Fibroblast of lung (primary cell): Measurements from ENCODE around the gene PCCB. TPM values are rescaled to one million over a fixed set of nuclear protein-coding genes. Genes with fewer than 3 reads are reported as not detected.

Experiments used
- DNase-seq, 2 donors: peaks; one replicate each; pipeline versions ENCODE4 v3.0.0 to v3.0.0-alpha.2; 2010; ENCODE audit warnings: low read depth in 2 of 2
- H2AFZ ChIP-seq: 2 replicates; pipeline ENCODE4 v1.5.1; 2012; ENCODE audit warnings: low read length, control low read depth, inconsistent platforms
- H3K27ac ChIP-seq: 2 replicates; pipeline ENCODE4 v1.5.1; 2011; ENCODE audit warnings: low read length, control low read depth; ENCODE audit not compliant: insufficient read depth
- H3K27me3 ChIP-seq: 2 replicates; pipeline ENCODE4 v1.5.1; 2011; ENCODE audit warnings: mild to moderate bottlenecking, low read length; ENCODE audit not compliant: control insufficient read depth, insufficient read depth
- H3K36me3 ChIP-seq: 2 replicates; pipeline ENCODE4 v1.5.1; 2011; ENCODE audit warnings: low read length; ENCODE audit not compliant: control insufficient read depth, insufficient read depth
- H3K4me1 ChIP-seq: 2 replicates; pipeline ENCODE4 v1.5.1; 2011; ENCODE audit warnings: low read length; ENCODE audit not compliant: control insufficient read depth, insufficient read depth; ENCODE audit errors: extremely low read depth
- H3K4me2 ChIP-seq: 2 replicates; pipeline ENCODE4 v1.5.1; 2011; ENCODE audit warnings: low read length, control low read depth; ENCODE audit not compliant: insufficient read depth; ENCODE audit errors: extremely low read depth
- H3K4me3 ChIP-seq, 4 experiments: fragments of 200-600 bp in 1 of 4; sonication (generic) in 1 of 4; replicated peaks in 1 of 4; 2 replicates each; pipeline ENCODE4 v1.5.1; 2011 to 2016; ENCODE audit warnings: low read length in 4 of 4, low read depth in 3 of 4, mild to moderate bottlenecking in 3 of 4, control low read depth in 2 of 4, inconsistent platforms in 1 of 4, mixed read lengths in 1 of 4; ENCODE audit not compliant: insufficient read depth in 1 of 4; ENCODE audit errors: control extremely low read depth in 1 of 4
- H3K79me2 ChIP-seq: 2 replicates; pipeline ENCODE4 v1.5.1; 2012; ENCODE audit warnings: mild to moderate bottlenecking, low read length, inconsistent platforms; ENCODE audit not compliant: control insufficient read depth, insufficient read depth
- H3K9ac ChIP-seq: 2 replicates; pipeline ENCODE4 v1.5.1; 2011; ENCODE audit warnings: mild to moderate bottlenecking, low read length, control low read depth; ENCODE audit not compliant: insufficient read depth
- H3K9me3 ChIP-seq: 2 replicates; pipeline ENCODE4 v1.5.1; 2012; ENCODE audit warnings: low read depth, low read length; ENCODE audit not compliant: control insufficient read depth, insufficient read depth
- H4K20me1 ChIP-seq: 2 replicates; pipeline ENCODE4 v1.5.1; 2011; ENCODE audit warnings: low read length; ENCODE audit not compliant: control insufficient read depth, insufficient read depth; ENCODE audit errors: extremely low read depth
- EZH2 ChIP-seq: IDR thresholded peaks from 2 replicates; pipeline ENCODE4 v1.5.1; 2012; ENCODE audit warnings: low read length, control low read depth, mild to moderate bottlenecking; ENCODE audit errors: missing control alignments
- polyA plus RNA-seq, 2 donors: library from polyadenylated mRNA; depleted of rRNA in 1 of 2; stranded (reverse) in 1 of 2; unstranded in 1 of 2; fragments of >200 nt; gene quantifications; 2 replicates each; pipeline ENCODE4 v1.2.1, GENCODE V29; 2011 to 2012; ENCODE audit warnings: missing spikeins in 1 of 2
- total RNA-seq: library from RNA; depleted of rRNA; stranded (reverse); fragments of >200 nt; gene quantifications from 2 replicates; pipeline ENCODE4 v1.2.1, GENCODE V29; 2014
- TF ChIP-seq, protein P1 (sequence below), 2 donors: IDR thresholded peaks in 1 of 2; conservative IDR thresholded peaks in 1 of 2; 1 replicate in 1 of 2; 2 replicates in 1 of 2; pipeline ENCODE4 v1.5.1; 2011 to 2012; ENCODE audit warnings: low read length in 2 of 2, control low read depth in 1 of 2, inconsistent platforms in 1 of 2, low read depth in 1 of 2, mild to moderate bottlenecking in 1 of 2

PCCB gene
- total and polyA plus RNA-seq, 2 donors (not counting 1 experiment from before 2014, with no cell fraction given): 56.0 to 81.4 TPM

DNA sequence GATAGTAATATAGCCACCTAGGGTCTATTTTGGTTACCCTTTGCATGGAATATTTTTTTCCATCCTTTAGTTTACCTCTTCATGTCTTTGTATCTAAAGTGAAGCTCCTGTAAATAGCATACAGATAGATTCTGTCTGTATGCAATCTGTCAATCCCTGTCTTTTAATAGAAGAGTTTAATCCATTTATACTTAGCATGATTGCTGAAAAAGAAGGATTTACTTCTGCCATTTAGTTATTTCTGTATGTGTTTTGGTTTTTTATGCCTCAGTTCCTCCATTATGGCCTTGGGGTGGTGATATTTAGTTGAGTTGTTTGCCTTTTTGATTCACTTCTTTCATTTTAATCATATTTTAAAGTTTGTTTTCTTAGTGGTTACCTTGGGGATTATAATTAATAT lies 29.0 kb downstream of the PCCB start:
- Histone ChIP-seq H3K4me1 (no peaks in the 10 kb centered on the region), H3K36me3 (no peaks in the 10 kb centered on the region), H3K27ac (no peak overlapping the region), H3K4me3 (no peak overlapping the region), H3K9me3 (no peaks in the 10 kb centered on the region), H3K79me2 (no peaks in the 10 kb centered on the region), H4K20me1 (no peaks in the 10 kb centered on the region), H2AFZ (no peak overlapping the region), H3K27me3 (no peaks in the 10 kb centered on the region), H3K4me2 (no peak overlapping the region), H3K9ac (no peak overlapping the region)
- DNase-seq: no peak
- TF ChIP-seq, protein P1, sequence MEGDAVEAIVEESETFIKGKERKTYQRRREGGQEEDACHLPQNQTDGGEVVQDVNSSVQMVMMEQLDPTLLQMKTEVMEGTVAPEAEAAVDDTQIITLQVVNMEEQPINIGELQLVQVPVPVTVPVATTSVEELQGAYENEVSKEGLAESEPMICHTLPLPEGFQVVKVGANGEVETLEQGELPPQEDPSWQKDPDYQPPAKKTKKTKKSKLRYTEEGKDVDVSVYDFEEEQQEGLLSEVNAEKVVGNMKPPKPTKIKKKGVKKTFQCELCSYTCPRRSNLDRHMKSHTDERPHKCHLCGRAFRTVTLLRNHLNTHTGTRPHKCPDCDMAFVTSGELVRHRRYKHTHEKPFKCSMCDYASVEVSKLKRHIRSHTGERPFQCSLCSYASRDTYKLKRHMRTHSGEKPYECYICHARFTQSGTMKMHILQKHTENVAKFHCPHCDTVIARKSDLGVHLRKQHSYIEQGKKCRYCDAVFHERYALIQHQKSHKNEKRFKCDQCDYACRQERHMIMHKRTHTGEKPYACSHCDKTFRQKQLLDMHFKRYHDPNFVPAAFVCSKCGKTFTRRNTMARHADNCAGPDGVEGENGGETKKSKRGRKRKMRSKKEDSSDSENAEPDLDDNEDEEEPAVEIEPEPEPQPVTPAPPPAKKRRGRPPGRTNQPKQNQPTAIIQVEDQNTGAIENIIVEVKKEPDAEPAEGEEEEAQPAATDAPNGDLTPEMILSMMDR (conservative IDR thresholded peaks at IDR 0.05 in 1 of 2, IDR thresholded peaks at IDR 0.05 in 1 of 2; ENCODE audit: low read depth in 1 of 2, low read length in 2 of 2): no peak

DNA sequence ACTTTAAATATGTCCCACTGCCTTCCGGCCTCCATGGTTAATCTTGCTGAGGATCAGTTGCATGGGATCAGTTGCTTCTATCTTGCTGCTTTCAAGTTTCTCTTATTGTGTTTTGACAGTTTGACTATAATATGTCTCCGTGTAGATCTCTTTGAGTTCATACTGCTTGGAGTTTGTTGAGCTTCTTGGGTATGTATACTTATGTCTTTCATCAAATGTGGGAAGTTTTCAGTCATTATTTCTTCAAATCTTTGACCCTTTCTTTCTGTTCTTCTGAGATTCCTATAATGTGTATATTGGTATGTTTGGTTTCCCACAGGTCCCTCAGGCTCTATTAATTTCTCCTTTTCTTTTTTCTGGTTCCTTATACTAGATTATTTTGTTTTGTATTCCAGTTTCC lies 30.8 kb downstream of the PCCB start:
- Histone ChIP-seq H2AFZ (no peak overlapping the region), H3K79me2 (no peaks in the 10 kb centered on the region), H3K27ac (no peak overlapping the region), H3K4me1 (no peaks in the 10 kb centered on the region), H3K9me3 (no peaks in the 10 kb centered on the region), H3K36me3 (no peaks in the 10 kb centered on the region), H3K9ac (no peak overlapping the region), H3K4me3 (no peak overlapping the region), H3K27me3 (no peaks in the 10 kb centered on the region), H4K20me1 (no peaks in the 10 kb centered on the region), H3K4me2 (no peak overlapping the region)
- TF ChIP-seq EZH2: no peak
- TF ChIP-seq, protein P1 (conservative IDR thresholded peaks at IDR 0.05 in 1 of 2, IDR thresholded peaks at IDR 0.05 in 1 of 2; ENCODE audit: low read depth in 1 of 2, low read length in 2 of 2): no peak
- peak in 1 of 2 donors; percentile 2 for DNase-seq

DNA sequence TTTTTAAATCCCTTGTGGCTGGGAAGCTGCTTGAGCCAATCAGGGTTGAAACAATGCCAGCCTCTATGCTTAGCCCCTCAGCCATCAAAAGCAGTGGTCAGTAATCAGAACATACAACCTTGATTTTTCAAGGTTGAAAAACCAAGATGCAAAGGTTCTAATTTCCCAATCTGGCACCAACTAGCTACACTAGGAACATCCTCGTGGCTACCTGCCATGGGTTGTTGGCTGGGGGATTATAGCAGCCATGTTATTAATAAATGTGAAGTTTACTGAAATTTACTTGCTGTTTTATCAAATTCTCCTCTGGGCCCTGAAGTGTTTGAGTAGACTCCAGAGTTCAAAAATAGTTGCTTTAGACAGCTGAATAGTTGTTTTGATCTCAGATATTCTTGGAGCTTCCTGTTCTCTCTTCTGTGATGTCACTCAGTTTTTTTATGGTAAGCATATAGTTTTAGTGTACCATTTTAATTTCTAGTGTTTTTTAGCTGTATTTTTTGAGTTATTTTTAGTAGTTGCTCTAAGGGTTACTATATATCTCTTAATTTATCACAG lies 31.9 kb downstream of the PCCB start:
- Histone ChIP-seq H3K4me3 (no peak overlapping the region), H4K20me1 (no peaks in the 10 kb centered on the region), H3K9me3 (no peaks in the 10 kb centered on the region), H3K36me3 (no peaks in the 10 kb centered on the region), H3K4me1 (no peaks in the 10 kb centered on the region), H3K4me2 (no peak overlapping the region), H3K27ac (no peak overlapping the region), H3K79me2 (no peaks in the 10 kb centered on the region), H3K9ac (no peak overlapping the region), H2AFZ (no peak overlapping the region), H3K27me3 (no peaks in the 10 kb centered on the region)
- TF ChIP-seq, protein P1 (conservative IDR thresholded peaks at IDR 0.05 in 1 of 2, IDR thresholded peaks at IDR 0.05 in 1 of 2; ENCODE audit: low read depth in 1 of 2, low read length in 2 of 2): no peak
- DNase-seq: no peak
